Esophagus (tissue), 2 donors: ENCODE results near the gene CLDN4. TPM values are rescaled to one million over a fixed set of nuclear protein-coding genes. Genes with fewer than 3 reads are reported as not detected.
"Not testable (repeated sequence)": the region's sequence is repeated elsewhere in the genome, so short reads cannot be mapped to it uniquely, and the experiment has no call there.

Source experiments
- H3K27ac ChIP-seq, 2 donors: one replicate each; pipeline ENCODE4 v1.5.1; 2013; ENCODE audit warnings: low read depth in 2 of 2, mild to moderate bottlenecking in 2 of 2, inconsistent platforms in 1 of 2, low read length in 1 of 2, moderate library complexity in 1 of 2
- H3K27me3 ChIP-seq, 2 donors: one replicate each; pipeline ENCODE4 v1.6.1; 2013; ENCODE audit warnings: low read length in 2 of 2, control low read depth in 1 of 2, mild to moderate bottlenecking in 1 of 2; ENCODE audit not compliant: insufficient read depth in 2 of 2, control insufficient read depth in 1 of 2
- H3K36me3 ChIP-seq, 2 donors: one replicate each; pipeline ENCODE4 v1.6.1; 2013; ENCODE audit warnings: low read length in 1 of 2; ENCODE audit not compliant: control insufficient read depth in 2 of 2, insufficient read depth in 2 of 2
- H3K4me1 ChIP-seq, 2 donors: one replicate each; pipeline ENCODE4 v1.6.1; 2013; ENCODE audit warnings: low read length in 1 of 2; ENCODE audit not compliant: control insufficient read depth in 2 of 2, insufficient read depth in 2 of 2
- H3K4me3 ChIP-seq, 2 donors: one replicate each; pipeline ENCODE4 v1.5.1; 2013; ENCODE audit warnings: low read length in 2 of 2, mild to moderate bottlenecking in 2 of 2, low read depth in 1 of 2, moderate library complexity in 1 of 2
- H3K9me3 ChIP-seq, 2 donors: one replicate each; pipeline ENCODE4 v1.6.1; 2013; ENCODE audit warnings: mild to moderate bottlenecking in 2 of 2, low read depth in 1 of 2, low read length in 1 of 2, moderate library complexity in 1 of 2; ENCODE audit not compliant: control insufficient read depth in 2 of 2, insufficient read depth in 1 of 2
- WGBS, 2 donors: extraction: QIAGEN DNeasy Blood & Tissue Kit; methylation state at CpG; one replicate each; pipeline ENCODE4 v1.1.7; 2013; 5-methylcytosine and 5-hydroxymethylcytosine counted together
- polyA plus RNA-seq, 2 donors: library from polyadenylated mRNA; stranded (reverse); fragments of 200-250 nt; gene quantifications; one replicate each; pipeline ENCODE4 v1.2.3, GENCODE V29; 2013
- donor health status: healthy with polysubstance abuse.
- donor health status: Bipolar disorder and iron deficiency.

CLDN4 gene
- polyA plus RNA-seq, 2 donors = 124 to 233 TPM

DNA sequence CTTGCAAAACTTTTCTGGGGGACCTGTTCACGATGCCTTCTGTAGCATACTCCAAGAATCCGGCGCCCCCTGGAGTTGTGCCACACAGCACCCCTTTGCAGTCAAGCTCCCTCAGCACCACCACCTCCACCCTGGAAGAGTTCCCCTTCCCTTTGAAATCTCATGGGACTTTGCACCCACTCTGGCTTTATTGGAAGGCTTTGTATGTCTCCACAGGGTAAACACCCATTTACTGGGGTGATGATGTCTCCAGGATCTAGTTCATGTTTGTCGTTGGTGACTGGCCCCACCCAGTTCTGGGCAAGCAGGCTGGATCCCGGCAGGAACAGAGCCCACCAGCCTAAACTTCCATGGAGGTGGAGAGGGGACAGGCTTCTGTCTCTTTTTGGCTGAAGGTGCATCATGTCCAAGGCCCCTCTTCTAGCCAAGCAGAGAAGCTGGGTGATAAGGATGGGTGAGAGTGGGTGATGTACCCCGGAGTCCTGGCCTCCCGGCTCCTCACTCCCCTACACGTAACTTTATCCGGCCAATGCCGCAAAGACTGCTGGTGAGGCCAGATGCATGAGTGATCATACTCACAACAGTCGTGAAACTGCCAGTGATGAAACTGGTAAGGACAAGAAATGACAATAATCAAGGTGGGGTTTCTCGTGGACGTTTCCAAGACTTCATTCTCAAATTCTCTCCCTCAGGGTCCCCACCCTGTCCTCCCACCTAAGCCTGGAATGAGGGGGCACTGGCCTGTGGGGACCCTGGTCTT is 695 bp upstream of the CLDN4 start:
- WGBS, 2 donors = 52 to 66% methylated on average over 13 of the region's 13 CpGs
- Histone ChIP-seq H3K27me3 (no peaks in the 10 kb centered on the region), H3K9me3 (peaks cover 0 to 9% of the 10 kb centered on the region in 2 donors), H3K36me3 (peaks cover 0 to 2% of the 10 kb centered on the region in 2 donors), H3K4me3 (no peak overlapping the region), H3K4me1 (peaks cover 5 to 36% of the 10 kb centered on the region in 2 donors), H3K27ac (peak overlapping the region; percentile 73 to 92)

DNA sequence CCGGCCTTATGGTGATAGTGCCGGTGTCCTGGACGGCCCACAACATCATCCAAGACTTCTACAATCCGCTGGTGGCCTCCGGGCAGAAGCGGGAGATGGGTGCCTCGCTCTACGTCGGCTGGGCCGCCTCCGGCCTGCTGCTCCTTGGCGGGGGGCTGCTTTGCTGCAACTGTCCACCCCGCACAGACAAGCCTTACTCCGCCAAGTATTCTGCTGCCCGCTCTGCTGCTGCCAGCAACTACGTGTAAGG is 713 bp downstream of the CLDN4 start:
- H3K27ac ChIP-seq = peak overlapping the region; percentile 94 to 95
- peaks cover 3 to 36% of the 10 kb centered on the region in 2 donors for H3K4me1 ChIP-seq
- no peaks in the 10 kb centered on the region for H3K27me3 ChIP-seq
- 62 to 75% methylated on average over 16 of the region's 16 CpGs for WGBS, 2 donors
- H3K9me3 ChIP-seq = peaks cover 0 to 9% of the 10 kb centered on the region in 2 donors
- peak overlapping the region; percentile 59 to 81 for H3K4me3 ChIP-seq
- H3K36me3 ChIP-seq = peaks cover 0 to 2% of the 10 kb centered on the region in 2 donors

DNA sequence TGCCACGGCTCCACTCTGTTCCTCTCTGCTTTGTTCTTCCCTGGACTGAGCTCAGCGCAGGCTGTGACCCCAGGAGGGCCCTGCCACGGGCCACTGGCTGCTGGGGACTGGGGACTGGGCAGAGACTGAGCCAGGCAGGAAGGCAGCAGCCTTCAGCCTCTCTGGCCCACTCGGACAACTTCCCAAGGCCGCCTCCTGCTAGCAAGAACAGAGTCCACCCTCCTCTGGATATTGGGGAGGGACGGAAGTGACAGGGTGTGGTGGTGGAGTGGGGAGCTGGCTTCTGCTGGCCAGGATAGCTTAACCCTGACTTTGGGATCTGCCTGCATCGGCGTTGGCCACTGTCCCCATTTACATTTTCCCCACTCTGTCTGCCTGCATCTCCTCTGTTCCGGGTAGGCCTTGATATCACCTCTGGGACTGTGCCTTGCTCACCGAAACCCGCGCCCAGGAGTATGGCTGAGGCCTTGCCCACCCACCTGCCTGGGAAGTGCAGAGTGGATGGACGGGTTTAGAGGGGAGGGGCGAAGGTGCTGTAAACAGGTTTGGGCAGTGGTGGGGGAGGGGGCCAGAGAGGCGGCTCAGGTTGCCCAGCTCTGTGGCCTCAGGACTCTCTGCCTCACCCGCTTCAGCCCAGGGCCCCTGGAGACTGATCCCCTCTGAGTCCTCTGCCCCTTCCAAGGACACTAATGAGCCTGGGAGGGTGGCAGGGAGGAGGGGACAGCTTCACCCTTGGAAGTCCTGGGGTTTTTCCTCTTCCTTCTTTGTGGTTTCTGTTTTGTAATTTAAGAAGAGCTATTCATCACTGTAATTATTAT is 1.2 kb downstream of the CLDN4 start:
- Histone ChIP-seq H3K4me3 (peak overlapping the region; percentile 59 to 81), H3K27ac (peak overlapping the region; percentile 94 to 95), H3K27me3 (no peaks in the 10 kb centered on the region), H3K9me3 (peaks cover 0 to 9% of the 10 kb centered on the region in 2 donors), H3K4me1 (peaks cover 3 to 36% of the 10 kb centered on the region in 2 donors), H3K36me3 (peaks cover 0 to 2% of the 10 kb centered on the region in 2 donors)
- 34 to 44% methylated on average over 16 of the region's 16 CpGs for whole genome bisulfite sequencing, 2 donors

DNA sequence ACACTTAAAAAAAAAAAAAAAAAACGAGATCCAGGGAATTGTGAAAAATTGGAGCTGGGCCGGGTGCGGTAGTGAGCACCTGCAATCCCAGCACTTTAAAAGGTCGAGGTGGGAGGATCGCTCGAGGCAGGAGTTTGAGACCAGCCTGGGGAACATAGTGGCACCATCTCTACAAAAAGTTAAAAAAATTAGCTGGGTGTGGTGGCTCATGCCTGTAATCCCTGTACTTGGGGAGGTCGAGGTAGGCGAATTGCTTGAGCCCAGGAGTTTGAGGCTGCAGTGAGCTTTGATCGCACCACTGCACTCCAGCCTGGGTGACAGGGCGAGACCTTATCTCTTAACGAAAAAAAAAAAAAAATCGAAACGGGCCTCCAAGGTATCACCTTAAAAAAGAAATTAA is 2.0 kb downstream of the CLDN4 start:
- WGBS, 2 donors = 51 to 67% methylated on average over 13 of the region's 13 CpGs
- peaks cover 0 to 9% of the 10 kb centered on the region in 2 donors for H3K9me3 ChIP-seq
- peaks cover 0 to 2% of the 10 kb centered on the region in 2 donors for H3K36me3 ChIP-seq
- peaks cover 3 to 32% of the 10 kb centered on the region in 2 donors for H3K4me1 ChIP-seq
- H3K4me3 ChIP-seq = peak overlapping the region in 1 of 2 donors; percentile 59
- no peaks in the 10 kb centered on the region for H3K27me3 ChIP-seq
- H3K27ac ChIP-seq = peak overlapping the region; percentile 34 to 95

DNA sequence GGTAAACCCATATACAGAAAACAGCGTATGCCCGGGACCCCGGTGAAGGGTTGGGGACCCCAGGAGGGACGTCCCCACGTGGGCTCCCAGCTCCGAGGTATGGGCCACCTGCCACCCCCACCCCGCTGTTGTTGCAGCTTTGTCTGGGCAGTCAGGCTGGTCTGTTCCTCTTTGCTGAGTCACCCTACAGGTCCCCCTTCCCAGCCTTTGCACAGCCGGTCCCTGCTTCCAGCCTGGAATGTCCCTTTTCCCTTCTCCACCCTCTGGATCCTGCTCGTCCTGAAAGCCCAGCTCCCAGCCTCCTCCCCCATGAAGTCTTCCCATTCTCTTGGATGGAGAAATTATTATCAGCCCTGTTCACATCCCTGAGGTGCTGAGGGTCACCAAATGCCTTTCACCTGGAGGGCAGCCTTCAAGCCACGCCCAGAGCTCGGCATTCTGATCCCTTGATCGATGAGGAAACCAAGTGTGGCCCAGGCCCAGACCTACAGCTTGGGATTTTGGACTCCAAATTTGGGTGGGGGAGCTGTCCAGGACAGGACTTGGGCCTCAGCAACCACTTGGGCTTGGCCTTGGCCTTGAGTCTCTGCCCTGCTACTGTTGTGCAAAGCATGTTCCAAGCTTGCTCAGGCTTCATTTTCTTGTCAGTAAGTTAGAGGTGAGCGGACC is 2.6 kb downstream of the CLDN4 start:
- Histone ChIP-seq H3K27me3 (no peaks in the 10 kb centered on the region), H3K4me3 (peak overlapping the region; percentile 33 to 59), H3K27ac (peak overlapping the region; percentile 73 to 95), H3K36me3 (peaks cover 0 to 2% of the 10 kb centered on the region in 2 donors), H3K4me1 (peaks cover 0 to 34% of the 10 kb centered on the region in 2 donors), H3K9me3 (peaks cover 0 to 9% of the 10 kb centered on the region in 2 donors)
- 50 to 59% methylated on average over 13 of the region's 13 CpGs for WGBS, 2 donors

DNA sequence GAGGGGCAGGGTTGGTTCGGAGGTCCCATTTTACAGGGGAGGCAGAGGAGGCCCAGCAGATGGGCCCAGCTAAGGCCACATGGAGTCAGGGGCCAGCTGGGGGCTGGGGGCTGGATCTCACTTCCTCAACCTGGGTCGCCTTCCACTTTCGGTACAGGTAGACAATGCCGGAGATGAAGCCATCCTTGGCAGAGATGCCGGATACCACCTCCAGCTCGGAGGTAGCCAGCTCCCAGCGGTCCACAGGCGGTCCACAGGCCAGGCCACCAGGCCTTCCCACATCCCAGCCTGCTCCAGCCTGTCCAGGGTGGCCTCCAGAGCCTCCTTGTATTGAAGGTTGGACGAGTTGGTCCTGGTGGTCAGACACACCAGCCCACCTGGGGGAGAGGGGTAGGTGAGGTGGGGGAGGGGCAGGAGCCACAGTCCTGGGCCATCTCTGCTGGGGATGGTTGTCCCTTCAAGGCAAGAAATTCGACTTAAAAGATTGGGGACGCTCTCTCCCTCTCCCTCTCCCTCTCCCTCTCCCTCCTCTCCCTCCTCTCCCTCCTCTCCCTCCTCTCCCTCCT is 3.9 kb downstream of the CLDN4 start:
- H3K4me1 ChIP-seq = peaks cover 0 to 27% of the 10 kb centered on the region in 2 donors
- peaks cover 0 to 9% of the 10 kb centered on the region in 2 donors for H3K9me3 ChIP-seq
- H3K27me3 ChIP-seq = no peaks in the 10 kb centered on the region
- H3K36me3 ChIP-seq = peaks cover 0 to 2% of the 10 kb centered on the region in 2 donors
- no peak overlapping the region for H3K27ac ChIP-seq
- H3K4me3 ChIP-seq = no peak overlapping the region
- WGBS, 2 donors = 87 to 96% methylated on average over 10 to 11 of the region's 11 CpGs

GRCh38 chr7:73837167-73837566 is 6.4 kb downstream of the CLDN4 start:
- peaks cover 0 to 19% of the 10 kb centered on the region in 2 donors for H3K4me1 ChIP-seq
- not testable (repeated sequence) for H3K9me3 ChIP-seq, H3K27me3 ChIP-seq, H3K4me3 ChIP-seq, H3K36me3 ChIP-seq, H3K27ac ChIP-seq

GRCh38 chr7:73838642-73839041 is 7.8 kb downstream of the CLDN4 start:
- Histone ChIP-seq H3K27me3 (no peaks in the 10 kb centered on the region), H3K9me3 (no peaks in the 10 kb centered on the region), H3K36me3 (no peaks in the 10 kb centered on the region), H3K4me3 (no peak overlapping the region), H3K4me1 (peaks cover 0 to 13% of the 10 kb centered on the region in 2 donors), H3K27ac (peak overlapping the region; percentile 60 to 69)
- WGBS, 2 donors = 42 to 44% methylated on average over 6 of the region's 6 CpGs

DNA sequence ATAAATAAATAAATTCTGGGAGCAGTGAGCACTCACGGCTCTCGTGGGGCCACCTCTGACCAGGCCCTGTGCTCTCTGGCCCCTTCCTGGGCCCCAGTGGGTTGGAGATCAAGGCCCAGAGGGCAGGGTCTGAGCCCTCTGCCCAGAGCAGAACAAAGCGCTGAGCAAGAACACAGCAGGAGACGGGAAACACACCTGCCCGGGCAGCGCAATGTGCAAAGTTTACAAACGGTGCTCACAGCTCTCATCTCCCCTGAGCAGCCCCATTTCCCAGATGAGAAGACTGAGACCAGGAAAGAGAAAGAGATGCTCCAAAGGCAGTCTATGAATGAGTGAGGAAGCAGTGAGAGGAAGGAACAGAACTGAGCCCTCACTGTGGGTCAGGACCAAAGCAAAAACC is 8.5 kb downstream of the CLDN4 start:
- no peaks in the 10 kb centered on the region for H3K9me3 ChIP-seq
- H3K27ac ChIP-seq = peak overlapping the region in 1 of 2 donors; percentile 9
- no peaks in the 10 kb centered on the region for H3K27me3 ChIP-seq
- H3K4me1 ChIP-seq = peaks cover 0 to 13% of the 10 kb centered on the region in 2 donors
- WGBS, 2 donors = 83 to 84% methylated on average over 7 of the region's 7 CpGs
- H3K4me3 ChIP-seq = no peak overlapping the region
- H3K36me3 ChIP-seq = no peaks in the 10 kb centered on the region
